ENCODE measurements around the gene PTPRG. TPM values are rescaled to one million over a fixed set of nuclear protein-coding genes. Genes with fewer than 3 reads are reported as not detected.

The PTPRG gene
- total and polyA plus RNA-seq, 2 of the 13 experiments (the other 11 are each of a cell fraction or from before 2014, with no cell fraction given), result 8.0 to 25.3 TPM

GRCh38 chr3:62143843-62144450, 582.6 kb downstream of the PTPRG start (continued):
- TF ChIP-seq ZNF788 (CRISPR knock-in tag; IDR thresholded peaks at IDR 0.05; ENCODE audit: borderline replicate concordance) (no peak), ZMYM3 (CRISPR knock-in tag; IDR thresholded peaks at IDR 0.05) (no peak), AKAP8 (CRISPR knock-in tag; IDR thresholded peaks at IDR 0.05) (no peak), DDIT3 (CRISPR knock-in tag; IDR thresholded peaks at IDR 0.05) (no peak), THAP9 (CRISPR knock-in tag; IDR thresholded peaks at IDR 0.05; ENCODE audit: borderline replicate concordance) (no peak), MYC (CRISPR knock-in tag; IDR thresholded peaks at IDR 0.05; ENCODE audit: borderline replicate concordance) (no peak), ELF1 (CRISPR knock-in tag; IDR thresholded peaks at IDR 0.05) (no peak), ZNF713 (CRISPR knock-in tag; IDR thresholded peaks at IDR 0.05) (no peak)

- DNase-seq (ENCODE audit: low spot score) (no peak), ATAC-seq (no peak), FAIRE-seq (no peak)
- H3K27me3 ChIP-seq (ENCODE audit: control insufficient read depth in 1 of 2, insufficient read depth in 2 of 2, low read length in 2 of 2), result no peaks in the 10 kb centered on the region
- no TSS peak for BruUV-seq (replicated peaks)
- no peak overlapping the region for H2AFZ ChIP-seq (ENCODE audit: low read length)
- ChIA-PET CTCF (ENCODE audit: low intra/inter-chr PET ratio, low total read pairs) (no interaction called here), POLR2A (no interaction called here)
- H3K4me2 ChIP-seq (ENCODE audit: low read depth, low read length), result no peak overlapping the region
- no peaks in the 10 kb centered on the region for H3K79me2 ChIP-seq (ENCODE audit: insufficient read depth, low read length)
- 96% methylated on average over 4 of the region's 4 CpGs for WGBS (ENCODE audit: low lambda C conversion rate)
- H3K4me1 ChIP-seq (ENCODE audit: insufficient read depth, low read length), result no peaks in the 10 kb centered on the region
- H3K9ac ChIP-seq (ENCODE audit: insufficient read depth, low read depth, low read length), result no peak overlapping the region
- H4K20me1 ChIP-seq (ENCODE audit: insufficient read depth, low read length), result 0 out of 2 replicates have a peak, but pooled peaks cover 2% of the 10 kb centered on the region
- H3K36me3 ChIP-seq (replicated peaks in 1 of 2; ENCODE audit: control insufficient read depth in 1 of 2, insufficient read depth in 2 of 2, low read length in 2 of 2), result peaks cover 0 to 6% of the 10 kb centered on the region in 2 experiments; a peak in 2 of 5 replicates
- intact Hi-C loops (cut with micrococcal nuclease; ENCODE audit: unreplicated experiment), result no loop called here
- no peak overlapping the region for H3K27ac ChIP-seq (ENCODE audit: extremely low read length, insufficient read depth, low read length)
- in situ Hi-C loops (cut with HindIII; ENCODE audit: extremely low pct_ligation_motif_present, low pct_unique_long_range_greater_than_20kb), result no loop called here
- no peak overlapping the region for H3K4me3 ChIP-seq (replicated peaks in 1 of 3; ENCODE audit: insufficient read depth in 1 of 3, low read depth in 2 of 3, low read length in 3 of 3)
- H3K9me3 ChIP-seq (ENCODE audit: low read length), result no peaks in the 10 kb centered on the region
- TF ChIP-seq CSRNP1 (CRISPR knock-in tag; IDR thresholded peaks at IDR 0.05) (no peak), ZNF280D (CRISPR knock-in tag; IDR thresholded peaks at IDR 0.05) (no peak), HMGXB4 (CRISPR knock-in tag; IDR thresholded peaks at IDR 0.05; ENCODE audit: borderline replicate concordance in 1 of 2, low read depth in 1 of 2) (no peak), JARID2 (CRISPR knock-in tag; IDR thresholded peaks at IDR 0.05; ENCODE audit: insufficient replicate concordance) (no peak)
Measured at GRCh38 chr3:62144482-62144881, 583.1 kb downstream of the PTPRG start.

Data from HepG2 (cell line).